PC-9 (cell line): Measurements from ENCODE around the gene S100A9. TPM values are rescaled to one million over a fixed set of nuclear protein-coding genes. Genes with fewer than 3 reads are reported as not detected.
"Not testable (repeated sequence)": the region's sequence is repeated elsewhere in the genome, so short reads cannot be mapped to it uniquely, and the experiment has no call there.

Source experiments
- BruUV-seq: library from RNA; stranded (reverse); fragments of 400-500 nt; replicated peaks from 2 replicates; lab custom pipeline; 2021; lab: Mats Ljungman, UMichigan
- CTCF ChIA-PET: fragments of 300-600 bp; sonication (Branson Sonifier 250); formaldehyde crosslinking; loops from one replicate; lab custom pipeline; 2022; ENCODE audit warnings: antibody characterized with exemption; lab: Charles Lee
- POLR2A ChIA-PET: fragments of 300-600 bp; sonication (Branson Sonifier 250); formaldehyde crosslinking; loops from one replicate; lab custom pipeline; 2022; ENCODE audit warnings: antibody characterized with exemption; ENCODE audit not compliant: unreplicated experiment; lab: Charles Lee
- DNase-seq, 2 experiments: peaks; one replicate each; pipeline versions ENCODE4 v3.0.0 to v3.0.0-alpha.2; 2015 to 2022; ENCODE audit warnings: mixed read lengths in 1 of 2
- H2AFZ ChIP-seq: fragments of 200-600 bp; sonication (generic); 2 replicates; pipeline ENCODE4 v1.8.1; 2017; ENCODE audit warnings: antibody characterized with exemption
- H3F3A ChIP-seq: fragments of 200-600 bp; sonication (generic); 2 replicates; pipeline ENCODE4 v1.8.1; 2017; ENCODE audit warnings: antibody characterized with exemption, mild to moderate bottlenecking, low read depth; ENCODE audit not compliant: insufficient read depth
- H3K27ac ChIP-seq: fragments of 200-600 bp; sonication (generic); 2 replicates; pipeline ENCODE4 v1.6.1; 2016; ENCODE audit warnings: mixed run types
- H3K27me3 ChIP-seq: fragments of 200-600 bp; sonication (generic); 2 replicates; pipeline ENCODE4 v1.6.1; 2016; ENCODE audit warnings: low read depth, mixed run types; ENCODE audit not compliant: insufficient read depth
- H3K36me3 ChIP-seq: fragments of 200-600 bp; sonication (generic); 2 replicates; pipeline ENCODE4 v1.6.1; 2016; ENCODE audit warnings: low read depth, mixed run types
- H3K4me1 ChIP-seq: fragments of 200-600 bp; sonication (generic); replicated peaks from 2 replicates; pipeline ENCODE4 v1.6.1; 2016; ENCODE audit warnings: mixed run types; ENCODE audit not compliant: insufficient read depth
- H3K4me2 ChIP-seq: fragments of 200-600 bp; sonication (generic); 2 replicates; pipeline ENCODE4 v1.6.1; 2017; ENCODE audit warnings: mixed run types
- H3K4me3 ChIP-seq: fragments of 200-600 bp; sonication (generic); 2 replicates; pipeline ENCODE4 v1.6.1; 2016; ENCODE audit warnings: mixed run types
- H3K79me2 ChIP-seq: fragments of 200-600 bp; sonication (generic); 2 replicates; pipeline ENCODE4 v1.6.1; 2017; ENCODE audit warnings: low read depth, mixed run types
- H3K9me2 ChIP-seq: fragments of 200-600 bp; sonication (generic); 2 replicates; pipeline ENCODE4 v1.8.1; 2017; ENCODE audit warnings: mild to moderate bottlenecking; ENCODE audit not compliant: insufficient read depth
- H3K9me3 ChIP-seq: fragments of 200-600 bp; sonication (generic); 2 replicates; pipeline ENCODE4 v1.8.1; 2016; ENCODE audit warnings: low read depth; ENCODE audit not compliant: insufficient read depth
- H4K20me1 ChIP-seq: fragments of 200-600 bp; sonication (generic); 2 replicates; pipeline ENCODE4 v1.8.1; 2017; ENCODE audit not compliant: insufficient read depth
- CTCF ChIP-seq: fragments of 200-600 bp; sonication (generic); conservative IDR thresholded peaks from 2 replicates; pipeline ENCODE4 v1.6.1; 2017; ENCODE audit warnings: mixed run types, antibody characterized with exemption, mild to moderate bottlenecking, moderate library complexity
- EZH2 ChIP-seq: fragments of 200-600 bp; sonication (generic); IDR thresholded peaks from 2 replicates; pipeline ENCODE4 v1.8.0; 2017; ENCODE audit warnings: antibody characterized with exemption, low read depth
- intact Hi-C: fragments of 100-400 bp; cut with micrococcal nuclease; formaldehyde crosslinking; loops from one replicate; pipeline ENCODE4 v1.10.0; 2022; ENCODE audit not compliant: unreplicated experiment
- total RNA-seq: library from RNA; stranded (reverse); gene quantifications from 2 replicates; pipeline ENCODE4 v1.2.3, GENCODE V29; 2021

The S100A9 gene
- total RNA-seq, 1 experiment from 2014 or later = 4.3 TPM

GRCh38 chr1:153318145-153318544, 39.5 kb upstream of the S100A9 start:
- H3K9me2 ChIP-seq, H3K4me2 ChIP-seq, DNase-seq, H3K36me3 ChIP-seq, H3K4me3 ChIP-seq, H4K20me1 ChIP-seq, H3K27me3 ChIP-seq, H3K9me3 ChIP-seq, H3K4me1 ChIP-seq, H3F3A ChIP-seq, intact Hi-C loops, H3K79me2 ChIP-seq, CTCF ChIA-PET, H3K27ac ChIP-seq, POLR2A ChIA-PET, H2AFZ ChIP-seq, BruUV-seq: not testable (repeated sequence)

GRCh38 chr1:153322568-153322967, 35.1 kb upstream of the S100A9 start:
- Histone ChIP-seq H3K4me2 (no peak overlapping the region), H3K36me3 (no peaks in the 10 kb centered on the region), H4K20me1 (no peaks in the 10 kb centered on the region), H3F3A (no peaks in the 10 kb centered on the region), H3K4me3 (no peak overlapping the region), H3K9me2 (no peaks in the 10 kb centered on the region), H3K4me1 (no peaks in the 10 kb centered on the region), H3K79me2 (no peaks in the 10 kb centered on the region), H3K9me3 (no peaks in the 10 kb centered on the region; the same call in 1 of the 2 replicates), H3K27ac (no peak overlapping the region), H2AFZ (no peak overlapping the region), H3K27me3 (peaks cover 6% of the 10 kb centered on the region)
- intact Hi-C loops = no loop called here
- no TSS peak for BruUV-seq
- TF ChIP-seq EZH2 = no peak
- TF ChIP-seq CTCF = no peak
- ChIA-PET POLR2A (no interaction called here), CTCF (no interaction called here)
- DNase-seq = no peak

- Histone ChIP-seq H3K9me2 (no peaks in the 10 kb centered on the region), H3K9me3 (no peaks in the 10 kb centered on the region; the same call in 1 of the 2 replicates), H3K27me3 (no peaks in the 10 kb centered on the region; the same call in none of the 2 replicates), H3K4me1 (no peaks in the 10 kb centered on the region), H4K20me1 (no peaks in the 10 kb centered on the region), H3K36me3 (no peaks in the 10 kb centered on the region), H2AFZ (no peak overlapping the region), H3F3A (no peaks in the 10 kb centered on the region), H3K79me2 (no peaks in the 10 kb centered on the region), H3K4me3 (no peak overlapping the region), H3K4me2 (no peak overlapping the region), H3K27ac (no peak overlapping the region)
- BruUV-seq = no TSS peak
- TF ChIP-seq EZH2 = no peak
- TF ChIP-seq CTCF = no peak
- no peak for DNase-seq
- POLR2A ChIA-PET = no interaction called here
- intact Hi-C loops = no loop called here
- CTCF ChIA-PET = no interaction called here
These were observed 32.7 kb upstream of the S100A9 start for GRCh38 chr1:153324912-153325311.

GRCh38 chr1:153333902-153334301, 23.8 kb upstream of the S100A9 start:
- ChIA-PET POLR2A (no interaction called here), CTCF (no interaction called here)
- no TSS peak for BruUV-seq
- Histone ChIP-seq H3F3A (no peaks in the 10 kb centered on the region), H3K4me1 (no peaks in the 10 kb centered on the region), H3K36me3 (no peaks in the 10 kb centered on the region), H4K20me1 (no peaks in the 10 kb centered on the region), H3K79me2 (no peaks in the 10 kb centered on the region), H3K27ac (no peak overlapping the region), H3K27me3 (peaks cover 28% of the 10 kb centered on the region), H3K9me2 (no peaks in the 10 kb centered on the region), H3K9me3 (no peaks in the 10 kb centered on the region), H3K4me2 (no peak overlapping the region), H2AFZ (no peak overlapping the region), H3K4me3 (no peak overlapping the region)
- DNase-seq = no peak
- TF ChIP-seq CTCF (no peak), EZH2 (no peak)
- intact Hi-C loops = no loop called here
